Liver (tissue), 3 donors: ENCODE results near the gene ADAMTS19.

Experiments used
- ATF3 ChIP-seq: IDR thresholded peaks from 2 replicates; pipeline ENCODE4 v1.6.1; 2016; ENCODE audit warnings: antibody characterized with exemption
- CTCF ChIP-seq: fragments of 150-350 bp; IDR thresholded peaks from 2 replicates; pipeline ENCODE4 v1.5.1; 2017; ENCODE audit warnings: improper control_type of control experiment, low read depth, low read length; ENCODE audit not compliant: missing input control
- EGR1 ChIP-seq, 2 donors: IDR thresholded peaks; 2 replicates each; pipeline ENCODE4 v1.6.1; 2016 to 2018; ENCODE audit warnings: antibody characterized with exemption in 2 of 2, low read depth in 2 of 2
- GABPA ChIP-seq, 2 donors: IDR thresholded peaks in 1 of 2; conservative IDR thresholded peaks in 1 of 2; 2 replicates each; pipeline ENCODE4 v1.6.1; 2016; ENCODE audit warnings: antibody characterized with exemption in 2 of 2, mild to moderate bottlenecking in 1 of 2, moderate library complexity in 1 of 2
- HNF4G ChIP-seq: IDR thresholded peaks from 2 replicates; pipeline ENCODE4 v1.6.1; 2016; ENCODE audit warnings: antibody characterized with exemption
- JUND ChIP-seq, 2 donors: IDR thresholded peaks; 2 replicates each; pipeline ENCODE4 v1.6.1; 2016; ENCODE audit warnings: antibody characterized with exemption in 2 of 2
- MAX ChIP-seq: IDR thresholded peaks from 2 replicates; pipeline ENCODE4 v1.6.1; 2016; ENCODE audit warnings: antibody characterized with exemption
- RAD21 ChIP-seq, 2 donors: IDR thresholded peaks; 2 replicates each; pipeline ENCODE4 v1.6.1; 2016; ENCODE audit warnings: antibody characterized with exemption in 2 of 2, mild to moderate bottlenecking in 2 of 2
- REST ChIP-seq: IDR thresholded peaks from 2 replicates; pipeline ENCODE4 v1.6.1; 2016; ENCODE audit warnings: antibody characterized with exemption, mild to moderate bottlenecking
- SP1 ChIP-seq: IDR thresholded peaks from 2 replicates; pipeline ENCODE4 v1.6.1; 2018; ENCODE audit warnings: antibody characterized with exemption, mild to moderate bottlenecking
- TAF1 ChIP-seq: conservative IDR thresholded peaks from 2 replicates; pipeline ENCODE4 v1.6.1; 2016; ENCODE audit warnings: antibody characterized with exemption, mild to moderate bottlenecking
- YY1 ChIP-seq: IDR thresholded peaks from 2 replicates; pipeline ENCODE4 v1.6.1; 2016; ENCODE audit warnings: antibody characterized with exemption, mild to moderate bottlenecking
- donor health status: healthy.
- donor health status: healthy.

GRCh38 chr5:129661366-129662035, 201.4 kb downstream of the ADAMTS19 start:
- no peak for TF ChIP-seq CTCF
- TF ChIP-seq JUND (IDR thresholded peaks at IDR 0.05): no peak
- TF ChIP-seq TAF1: no peak
- TF ChIP-seq HNF4G: no peak
- no peak for TF ChIP-seq REST
- no peak for TF ChIP-seq ATF3
- TF ChIP-seq RAD21 (IDR thresholded peaks at IDR 0.05): no peak
- TF ChIP-seq MAX: no peak
- TF ChIP-seq SP1: no peak
- no peak for TF ChIP-seq GABPA (IDR thresholded peaks at IDR 0.05 in 1 of 2, conservative IDR thresholded peaks at IDR 0.05 in 1 of 2)
- TF ChIP-seq YY1: no peak
- no peak for TF ChIP-seq EGR1 (IDR thresholded peaks at IDR 0.05; ENCODE audit: low read depth in 2 of 2)
